ENCODE results near the gene ATXN7L3.
"Not testable (repeated sequence)": the region's sequence is repeated elsewhere in the genome, so short reads cannot be mapped to it uniquely, and the experiment has no call there.

ATXN7L3 gene

GRCh38 chr17:44171931-44172455, 27.7 kb downstream of the ATXN7L3 start:
- DNase-seq: no peak

- no peak for DNase-seq
Measured at GRCh38 chr17:44170499-44171201, 29.0 kb downstream of the ATXN7L3 start, which contains the start of gene ASB16. Gene ASB16 (plus strand): TSS chr17:44170704. CDS start chr17:44170790, 86 bp downstream.

- DNase-seq: no peak
Measured at GRCh38 chr17:44170135-44170498, 29.6 kb downstream of the ATXN7L3 start.

GRCh38 chr17:44167181-44167861, 32.4 kb downstream of the ATXN7L3 start:
- DNase-seq: no peak

- no peak for DNase-seq
Measured at GRCh38 chr17:44164476-44164875, 35.2 kb downstream of the ATXN7L3 start.

- DNase-seq: no peak
Measured at GRCh38 chr17:44159519-44160210, 40.0 kb downstream of the ATXN7L3 start.

- no peak for DNase-seq
Measured at GRCh38 chr17:44155488-44155887, 44.2 kb downstream of the ATXN7L3 start.

- no peak for DNase-seq
Measured at GRCh38 chr17:44152875-44153274, 46.8 kb downstream of the ATXN7L3 start.

- DNase-seq: no peak
Measured at GRCh38 chr17:44149750-44150329, 49.8 kb downstream of the ATXN7L3 start.

GRCh38 chr17:44149066-44149465, 50.6 kb downstream of the ATXN7L3 start:
- DNase-seq: not testable (repeated sequence)

GRCh38 chr17:44147812-44148211, 51.9 kb downstream of the ATXN7L3 start:
- DNase-seq: no peak

GRCh38 chr17:44146375-44147346, 53.0 kb downstream of the ATXN7L3 start:
- no peak for DNase-seq

GRCh38 chr17:44144966-44145739, 54.5 kb downstream of the ATXN7L3 start:
- no peak for DNase-seq

GRCh38 chr17:44143921-44144320, 55.8 kb downstream of the ATXN7L3 start:
- DNase-seq: not testable (repeated sequence)

All from left hindlimb (tissue), 1 donor.